ENCODE data around the gene IHH. TPM values are rescaled to one million over a fixed set of nuclear protein-coding genes. Genes with fewer than 3 reads are reported as not detected.

The IHH gene
- total and polyA plus RNA-seq, 2 of the 8 experiments (the other 6 are each of a cell fraction or from before 2014, with no cell fraction given) = 0.03 TPM; not detected in 1

DNA sequence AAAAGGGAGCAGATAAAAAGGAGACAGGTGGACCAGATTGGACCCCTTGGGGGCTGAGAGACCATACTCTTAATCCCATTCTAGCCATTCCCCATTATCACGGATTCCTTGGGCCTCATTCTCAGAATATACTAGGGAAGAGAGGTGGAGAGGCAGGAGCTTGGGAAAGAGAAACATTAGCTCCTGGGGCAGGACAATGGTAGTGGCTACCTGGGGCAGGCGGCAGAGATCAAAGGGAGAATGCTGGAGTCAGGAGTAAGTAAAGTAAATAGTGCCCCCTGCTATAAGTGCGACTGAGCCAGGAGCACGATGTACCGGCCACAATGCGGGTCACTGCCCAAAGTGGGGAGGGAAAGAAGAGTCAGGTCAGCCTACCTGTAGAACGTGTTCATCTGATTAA lies 20.4 kb upstream of the IHH start:
- H3K18ac ChIP-seq (ENCODE audit: extremely low read depth, low read length) = no peak overlapping the region
- FAIRE-seq = no peak
- H4K5ac ChIP-seq (ENCODE audit: insufficient read length, low read depth, low read length) = no peak overlapping the region
- no peak for DNase-seq (ENCODE audit: low read depth in 1 of 2, low spot score in 2 of 2)
- no peaks in the 10 kb centered on the region for H3K4me1 ChIP-seq (replicated peaks in 1 of 4; ENCODE audit: control insufficient read depth in 3 of 4, insufficient read depth in 4 of 4, low read length in 3 of 4)
- H3K4me3 ChIP-seq (ENCODE audit: extremely low read depth in 1 of 4, insufficient read depth in 2 of 4, low read depth in 3 of 4, low read length in 4 of 4) = no peak overlapping the region
- no peak overlapping the region for H2AK5ac ChIP-seq (ENCODE audit: low read depth, low read length)
- no peak overlapping the region for H2BK20ac ChIP-seq (ENCODE audit: low read length)
- H2BK12ac ChIP-seq (ENCODE audit: low read depth, low read length) = no peak overlapping the region
- H3K23ac ChIP-seq (ENCODE audit: insufficient read length) = no peak overlapping the region
- no peaks in the 10 kb centered on the region for H3K27me3 ChIP-seq (replicated peaks in 1 of 4; ENCODE audit: control insufficient read depth in 3 of 4, extremely low read depth in 1 of 4, insufficient read depth in 3 of 4, low read length in 3 of 4)
- H3K79me1 ChIP-seq (ENCODE audit: low read depth, low read length) = no peaks in the 10 kb centered on the region
- H3K79me2 ChIP-seq (ENCODE audit: control insufficient read depth in 1 of 2, insufficient read depth in 2 of 2, low read length in 2 of 2) = no peaks in the 10 kb centered on the region
- no peaks in the 10 kb centered on the region for H3K9me3 ChIP-seq (ENCODE audit: insufficient read depth in 2 of 2, low read depth in 1 of 2, low read length in 1 of 2)
- H4K20me1 ChIP-seq (replicated peaks in 1 of 2; ENCODE audit: control insufficient read depth in 1 of 2, insufficient read depth in 2 of 2, low read length in 2 of 2) = peaks cover 0 to 4% of the 10 kb centered on the region in 2 experiments
- no peak overlapping the region for H2BK120ac ChIP-seq (replicated peaks; ENCODE audit: low read depth, low read length)
- no peak overlapping the region for H3K56ac ChIP-seq (replicated peaks; ENCODE audit: insufficient read length, low read depth, low read length)
- 88% methylated on average over 7 of the region's 7 CpGs; no CpG with 5 or more reads in 1 of the 2 experiments for WGBS, 2 experiments (ENCODE audit: extremely low coverage in 1 of 2, insufficient coverage in 1 of 2, insufficient read length in 1 of 2, insufficient replicate concordance in 2 of 2, low coverage in 1 of 2, low lambda C conversion rate in 2 of 2, missing lambda C conversion rate in 1 of 2)
- peaks cover 0 to 2% (median 0%) of the 10 kb centered on the region in 4 experiments; a peak in 3 of 8 replicates for H3K36me3 ChIP-seq (ENCODE audit: control insufficient read depth in 2 of 4, insufficient read depth in 4 of 4, low read length in 3 of 4)
- no peak overlapping the region for H3K4me2 ChIP-seq (ENCODE audit: insufficient read depth in 1 of 2, low read depth in 2 of 2, low read length in 2 of 2)
- no peak overlapping the region for H3K27ac ChIP-seq (ENCODE audit: low read depth, low read length)
- H3K9ac ChIP-seq (replicated peaks in 1 of 4; ENCODE audit: extremely low read depth in 1 of 4, low read depth in 3 of 4, low read length in 3 of 4) = no peak overlapping the region
- no peak overlapping the region for H3K14ac ChIP-seq (ENCODE audit: insufficient read length)
- no peak overlapping the region for H2BK15ac ChIP-seq (ENCODE audit: low read length)
- H4K8ac ChIP-seq (ENCODE audit: extremely low read depth, insufficient read depth, low read length) = no peak overlapping the region
- H2BK5ac ChIP-seq (ENCODE audit: low read depth, low read length) = no peak overlapping the region
- H3K23me2 ChIP-seq (ENCODE audit: low read depth, low read length) = no peaks in the 10 kb centered on the region
- ChIA-PET CTCF (ENCODE audit: partially characterized antibody) (interaction anchor here (1.1 to 62.8 kb wide), 12 partner anchors 11 to 271 kb away, joined by 3 to 1777 read pairs (median 8); partner anchors contain the start of gene IHH), POLR2A (ENCODE audit: partially characterized antibody) (interaction anchor here (0.7 kb wide), 1 partner anchor 11 kb away, joined by 3 read pairs; no protein-coding TSS in a partner anchor)
- H4K91ac ChIP-seq (replicated peaks; ENCODE audit: insufficient read length, low read length) = no peak overlapping the region
- H2AFZ ChIP-seq (ENCODE audit: low read length) = no peak overlapping the region
- H3K4ac ChIP-seq (replicated peaks; ENCODE audit: insufficient read length, low read depth, low read length) = no peak overlapping the region
- TF ChIP-seq CTCF (IDR thresholded peaks at IDR 0.05; ENCODE audit: control extremely low read depth in 1 of 3, insufficient read depth in 1 of 3, low read depth in 1 of 3, low read length in 3 of 3) (no peak), RAD21 (IDR thresholded peaks at IDR 0.05 in 1 of 2, conservative IDR thresholded peaks at IDR 0.05 in 1 of 2; ENCODE audit: low read depth in 2 of 2, low read length in 2 of 2) (no peak), POU5F1 (IDR thresholded peaks at IDR 0.05; ENCODE audit: low read depth, low read length) (no peak), SIN3A (conservative IDR thresholded peaks at IDR 0.05 in 1 of 2, IDR thresholded peaks at IDR 0.05 in 1 of 2; ENCODE audit: low read depth in 1 of 2, low read length in 2 of 2) (no peak), ASH2L (IDR thresholded peaks at IDR 0.05; ENCODE audit: low read length) (no peak), YY1 (IDR thresholded peaks at IDR 0.05; ENCODE audit: low read depth, low read length) (no peak), KDM1A (IDR thresholded peaks at IDR 0.05; ENCODE audit: borderline replicate concordance, low read length) (no peak), RBBP5 (IDR thresholded peaks at IDR 0.05; ENCODE audit: borderline replicate concordance, low read depth, low read length) (no peak), SP2 (IDR thresholded peaks at IDR 0.05; ENCODE audit: low read length) (no peak), SP4 (IDR thresholded peaks at IDR 0.05; ENCODE audit: low read length) (no peak), CHD1 (IDR thresholded peaks at IDR 0.05; ENCODE audit: low read depth, low read length) (no peak)

Data from H1 (cell line).